Activated CD4-positive, alpha-beta T cell treated with anti-CD3 and anti-CD28 coated beads, Interleukin-2, Interleukin-4, amounts not matched to agents 100 ng/mL and 50 ng/mL, durations not matched to agents 16 hours and 8 hours (primary cell): ENCODE data around the gene CNP.

Experiments used
- DNase-seq: peaks from one replicate; pipeline ENCODE4 v3.0.0-alpha.2; 2020; ENCODE audit warnings: low spot score

Gene CNP

DNA sequence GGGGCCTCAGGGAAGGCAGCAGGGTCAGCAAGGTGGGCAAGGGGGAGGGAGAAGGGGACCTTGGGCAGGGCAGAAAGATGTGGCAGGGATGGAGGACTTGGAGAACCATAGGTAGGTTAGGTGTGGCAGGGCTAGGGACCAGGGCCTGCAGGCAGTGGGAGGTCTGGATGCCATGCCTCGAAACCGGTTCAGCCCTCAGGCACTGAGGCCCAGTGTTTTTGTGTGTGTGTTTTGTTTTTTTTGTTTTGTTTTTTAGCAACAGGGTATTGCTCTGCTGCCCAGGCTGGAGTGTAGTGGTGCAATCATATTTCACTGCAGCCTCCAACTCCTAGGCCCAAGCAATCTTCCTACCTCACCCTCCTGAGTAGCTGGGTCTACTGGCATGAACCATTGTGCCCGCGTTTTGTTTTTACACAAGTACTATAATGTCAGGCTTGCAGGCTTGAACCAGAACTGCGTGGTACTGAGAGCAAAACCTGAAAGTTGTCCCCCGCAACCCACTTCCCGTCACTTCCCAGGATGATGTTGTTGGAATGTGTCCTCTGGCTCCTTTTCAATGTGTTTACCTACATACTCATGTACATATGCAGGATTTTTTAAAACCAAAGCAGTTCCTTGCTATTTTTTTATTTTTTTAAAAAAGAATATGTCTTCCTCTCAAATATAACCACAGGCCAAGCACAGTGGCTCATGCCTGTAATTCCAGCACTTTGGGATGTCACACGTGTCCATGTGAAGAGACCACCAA, 23.8 kb upstream of the CNP start:
- no peak for DNase-seq

DNA sequence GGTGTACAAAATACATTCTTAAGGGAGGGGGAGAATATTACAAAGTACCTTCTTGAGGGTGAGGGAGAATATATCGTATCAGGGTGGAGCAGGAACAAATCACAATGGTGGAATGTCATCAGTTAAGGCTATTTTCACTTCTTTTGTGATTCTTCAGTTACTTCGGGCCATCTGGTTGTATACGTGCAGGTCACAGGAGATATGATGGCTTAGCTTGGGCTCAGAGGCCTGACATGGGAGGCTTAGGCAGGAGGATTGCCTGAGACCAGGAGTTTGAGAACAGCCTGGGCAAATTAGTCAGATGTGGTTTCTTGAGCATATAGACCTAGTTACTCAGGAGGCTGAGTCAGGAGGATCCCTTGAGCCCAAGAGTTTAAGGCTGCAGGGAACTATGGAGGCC, 23.1 kb upstream of the CNP start:
- no peak for DNase-seq

DNA sequence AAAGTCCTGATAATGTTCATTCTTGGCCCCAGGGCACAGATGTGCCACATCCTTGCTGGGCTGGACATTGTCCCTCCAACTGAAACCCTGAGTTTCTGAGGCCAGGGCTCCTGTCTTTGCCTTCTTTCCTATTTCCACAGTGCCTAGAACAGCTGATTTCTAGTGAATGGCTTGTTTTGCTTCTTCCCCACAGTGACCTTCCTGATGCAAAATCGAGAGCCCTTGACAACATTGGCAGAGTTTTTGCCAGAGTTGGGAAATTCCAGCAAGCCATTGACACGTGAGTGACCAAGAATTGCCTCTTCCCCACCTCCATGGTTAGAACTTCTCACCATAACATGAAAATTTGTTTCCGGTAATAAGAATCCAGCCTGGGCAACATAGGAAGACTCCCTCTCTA, 21.7 kb upstream of the CNP start:
- DNase-seq: no peak

DNA sequence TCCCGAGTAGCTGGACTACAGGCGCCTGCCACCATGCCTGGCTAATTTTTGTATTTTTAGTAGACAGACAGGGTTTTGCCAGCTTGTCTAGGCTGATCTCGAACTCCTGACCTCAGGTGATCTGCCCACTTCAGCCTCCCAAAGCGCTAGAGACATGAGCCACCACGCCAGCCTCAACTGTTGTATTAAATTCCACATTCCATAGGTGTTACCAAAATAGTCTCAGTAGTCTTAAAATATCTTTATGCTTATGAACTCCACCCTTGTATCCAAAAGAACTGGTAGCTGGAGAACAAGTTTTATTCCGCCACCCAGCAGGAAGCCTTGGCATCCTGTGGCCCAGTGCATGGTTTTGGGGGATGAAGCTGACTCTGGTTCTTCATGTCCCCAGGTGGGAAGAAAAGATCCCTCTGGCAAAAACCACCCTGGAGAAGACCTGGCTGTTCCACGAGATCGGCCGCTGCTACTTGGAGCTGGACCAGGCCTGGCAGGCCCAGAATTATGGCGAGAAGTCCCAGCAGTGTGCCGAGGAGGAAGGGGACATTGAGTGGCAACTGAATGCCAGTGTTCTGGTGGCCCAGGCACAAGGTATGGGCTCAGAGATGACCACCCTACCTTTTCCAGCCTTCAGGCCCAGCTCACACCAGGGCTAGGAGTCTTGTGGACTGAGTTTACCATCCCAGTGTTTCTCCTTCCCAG, 17.7 kb upstream of the CNP start:
- DNase-seq: no peak

DNA sequence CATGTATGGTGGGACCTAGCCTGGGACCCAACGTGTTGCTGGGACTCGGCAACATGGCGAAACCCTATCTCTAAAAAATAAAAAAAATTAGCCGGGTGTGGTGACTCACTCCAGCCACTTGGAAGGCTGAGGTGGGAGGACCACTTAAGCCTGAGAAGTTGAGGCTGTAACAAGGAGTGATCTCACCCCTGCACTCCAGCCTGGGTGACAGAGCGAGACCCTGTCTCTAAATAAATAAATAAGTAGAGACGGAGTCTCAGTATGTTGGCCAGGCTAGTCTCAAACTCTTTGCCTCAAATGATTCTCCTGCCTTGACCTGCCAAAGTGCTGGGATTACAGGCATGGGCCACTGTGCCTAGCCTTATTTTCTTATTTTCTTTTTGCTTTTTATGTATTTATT, 10.1 kb upstream of the CNP start:
- DNase-seq: no peak

DNA sequence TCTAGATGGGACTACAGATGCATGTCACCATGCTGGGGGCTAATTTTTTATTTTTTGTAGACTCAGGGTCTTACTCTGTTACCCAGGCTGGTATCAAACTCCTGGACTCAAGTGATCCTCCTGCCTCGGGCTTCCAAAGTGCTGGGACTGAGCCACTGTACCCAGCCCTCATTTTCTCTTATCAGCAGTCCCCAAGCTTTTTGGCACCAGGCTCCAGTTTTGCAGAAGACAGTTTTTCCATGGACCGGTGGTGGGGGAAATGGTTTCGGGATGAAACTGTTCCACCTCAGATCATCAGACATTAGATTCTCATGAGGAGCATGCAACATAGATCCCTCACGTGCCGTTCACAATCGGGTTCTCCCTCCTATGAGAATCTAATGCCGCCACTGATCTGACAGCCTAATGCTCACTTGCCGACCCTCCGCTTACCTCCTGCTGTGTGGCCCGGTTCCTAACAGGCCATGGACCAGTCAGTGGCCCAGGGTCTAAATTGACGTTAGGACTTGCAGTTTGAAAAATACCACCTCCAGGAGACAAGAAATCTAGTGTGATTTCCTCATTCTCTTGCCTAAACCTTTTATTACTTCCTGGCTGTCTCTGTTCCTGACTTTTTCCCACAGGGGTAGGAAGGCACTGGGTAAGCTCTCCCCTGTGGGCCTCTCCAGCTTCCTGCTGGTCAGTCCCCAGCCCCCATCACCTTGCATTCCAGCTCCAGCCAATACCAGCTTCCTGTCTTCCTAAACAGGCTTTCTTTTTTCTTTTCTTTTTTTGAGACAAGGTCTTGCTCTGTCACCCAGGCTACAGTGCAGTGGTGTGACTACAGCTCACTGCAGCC, 9.3 kb upstream of the CNP start:
- DNase-seq: no peak

DNA sequence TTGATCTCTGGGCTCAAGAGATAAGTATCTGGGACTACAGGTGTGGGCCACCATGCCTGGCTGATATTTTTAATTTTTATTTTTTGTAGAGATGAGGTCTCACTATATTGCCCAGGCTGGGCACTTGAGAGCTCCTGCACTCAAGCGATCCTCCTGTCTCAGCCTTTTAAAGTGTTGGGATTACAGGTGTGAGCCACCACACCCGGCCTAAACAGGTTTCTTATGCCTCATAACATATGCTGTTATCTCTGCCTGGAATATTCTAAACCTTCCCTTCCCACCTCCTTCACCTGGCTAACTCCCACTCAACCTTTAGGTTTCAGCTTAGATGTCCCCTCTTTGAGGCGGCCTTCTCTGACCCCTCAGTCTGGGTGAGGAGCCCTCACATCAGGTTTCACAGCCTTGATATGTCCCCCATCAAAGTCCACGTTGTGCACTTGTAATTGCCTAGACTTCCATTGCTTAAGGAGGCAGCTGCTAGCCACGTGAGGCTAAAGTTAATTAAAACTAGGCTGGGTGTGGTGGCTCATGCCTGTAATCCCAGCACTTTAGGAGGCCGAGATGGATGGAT, 8.6 kb upstream of the CNP start:
- DNase-seq: no peak

DNA sequence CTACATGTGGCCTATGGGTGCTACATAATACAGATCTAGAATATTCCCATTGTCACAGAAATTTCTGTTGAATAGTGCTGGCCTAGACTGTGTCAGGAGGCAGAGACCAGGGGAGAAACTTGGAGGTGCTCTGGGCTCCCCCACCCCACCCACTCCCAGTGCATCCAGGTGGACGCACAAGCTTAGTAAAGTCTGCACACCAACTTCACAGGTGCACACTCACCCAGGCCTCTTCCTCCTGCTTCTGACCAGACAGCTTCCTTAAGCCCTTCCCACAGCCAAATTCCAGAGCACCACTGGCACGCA, 7.6 kb upstream of the CNP start:
- no peak for DNase-seq

DNA sequence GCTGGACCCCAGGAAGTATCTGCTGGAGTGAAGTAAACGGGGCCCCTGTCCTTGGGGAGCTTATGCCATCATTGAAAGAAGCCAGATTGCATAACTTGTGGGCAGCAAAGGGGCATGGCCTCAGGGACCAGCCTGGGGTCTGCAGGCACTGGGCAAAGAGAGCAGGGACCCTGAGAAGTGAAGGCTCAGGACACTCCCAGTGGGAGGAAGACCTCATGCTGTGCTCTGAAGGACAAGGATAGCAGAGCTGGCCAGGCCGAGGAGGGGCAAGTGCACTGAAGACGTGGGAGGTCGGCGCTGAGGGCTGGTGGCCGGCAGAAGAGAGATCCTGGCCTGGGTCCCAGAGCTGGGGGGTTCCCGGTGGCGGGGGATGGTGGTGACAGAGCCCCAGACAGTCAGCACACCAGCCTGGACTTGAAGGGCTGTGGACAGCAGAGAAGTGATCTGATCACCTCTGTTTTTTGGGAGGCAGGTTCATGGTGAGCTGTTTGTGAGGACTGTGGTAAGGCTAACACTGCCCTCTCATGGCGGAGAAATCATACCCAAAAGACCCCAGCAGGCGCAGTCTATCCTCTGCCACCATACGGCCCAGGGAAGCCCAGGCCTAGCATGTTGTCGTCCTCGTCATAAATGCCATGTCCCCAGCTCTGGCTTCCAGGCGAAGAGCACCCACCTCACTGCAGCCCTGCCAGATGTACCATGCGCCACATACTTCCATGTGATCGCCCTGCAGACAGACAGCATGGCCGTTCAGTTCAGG, 7.1 kb upstream of the CNP start:
- DNase-seq: no peak

DNA sequence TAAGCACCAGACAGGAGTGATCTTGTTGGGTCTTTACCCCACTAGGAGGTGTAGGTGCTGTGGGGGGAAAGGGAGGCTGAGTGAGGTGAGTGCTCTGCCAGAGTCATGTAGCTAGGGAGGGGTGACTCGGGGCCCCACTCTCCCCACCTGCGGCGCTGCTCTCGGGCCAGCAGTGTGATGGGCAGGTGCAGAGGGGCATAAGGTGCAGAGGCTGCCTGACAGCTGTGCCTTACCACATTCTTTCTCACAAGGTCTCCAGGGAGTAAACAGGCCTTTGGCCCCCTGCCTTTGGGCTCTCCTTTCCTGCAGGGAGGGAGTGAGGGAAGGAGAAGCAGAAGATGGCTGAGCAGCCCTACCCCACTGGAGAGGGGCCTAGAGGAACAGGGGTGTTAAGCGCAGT, 4.5 kb upstream of the CNP start:
- no peak for DNase-seq

DNA sequence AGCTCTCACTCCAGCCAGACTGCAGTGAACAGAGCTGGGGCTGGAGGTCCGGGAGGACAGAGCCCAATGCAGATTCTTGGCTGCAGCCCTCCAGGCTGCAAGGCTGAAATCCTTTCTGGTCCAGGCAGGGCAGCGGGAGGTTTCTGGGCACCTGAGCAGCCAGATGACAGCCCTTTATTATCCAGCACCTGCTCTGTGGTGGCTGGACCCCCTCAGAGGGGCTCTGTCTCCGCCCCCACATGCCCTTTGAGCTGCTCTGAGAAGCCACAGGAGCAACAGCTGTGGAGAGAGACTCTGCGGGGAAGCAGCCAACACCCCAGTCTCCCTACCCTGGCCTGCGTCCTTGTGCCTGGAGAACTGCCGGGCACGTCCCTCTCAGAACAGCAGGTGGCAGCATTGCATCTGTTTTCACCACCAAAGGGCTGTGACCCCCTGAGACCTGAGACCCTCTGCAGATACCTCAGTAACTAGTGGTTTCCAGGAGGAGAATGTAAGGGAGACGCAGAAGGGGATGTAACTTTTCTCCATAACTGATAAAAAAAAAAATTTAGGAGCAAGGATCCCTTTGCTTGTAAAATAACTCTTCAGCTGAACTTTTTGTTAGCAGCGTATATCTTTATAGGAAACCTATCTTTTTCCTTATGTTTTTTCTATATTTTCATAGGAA, 3.7 kb upstream of the CNP start:
- DNase-seq: peak; percentile 76

DNA sequence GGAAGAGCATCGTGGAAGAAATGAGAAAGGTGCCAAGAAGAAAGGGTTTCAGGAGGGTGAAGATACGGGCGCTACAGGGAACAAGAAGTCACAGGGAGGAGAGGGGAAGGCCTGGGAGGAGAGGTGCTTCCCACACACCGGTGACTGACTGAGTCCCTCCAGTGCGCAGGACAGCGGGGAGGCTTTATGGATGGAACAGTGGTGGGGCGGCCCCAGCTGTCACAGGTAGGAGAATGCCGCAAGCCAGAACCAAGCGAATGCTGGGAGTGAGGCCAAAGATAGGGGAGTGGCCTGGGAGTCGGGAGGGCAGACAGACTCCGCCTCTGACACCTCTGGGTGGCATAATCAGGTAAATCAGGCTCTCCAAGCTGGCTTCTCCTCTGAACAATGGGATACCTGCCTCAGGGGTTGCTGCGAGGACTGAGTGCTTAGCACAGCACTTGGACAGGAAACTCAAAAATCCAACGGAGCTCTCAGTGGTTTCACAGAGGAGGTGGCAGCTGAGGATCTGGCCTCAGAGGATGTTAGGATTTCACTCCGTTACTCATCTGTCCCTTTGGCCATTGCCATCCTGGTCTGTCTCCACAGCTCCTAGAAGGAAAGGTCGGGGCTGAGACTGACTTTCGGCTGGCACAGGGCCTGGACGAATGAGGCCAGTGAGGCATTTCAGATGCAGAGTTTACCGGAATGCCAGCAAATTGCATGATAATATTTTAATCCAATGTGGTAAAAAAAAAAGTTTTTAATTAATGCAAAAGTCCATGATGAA, 717 bp upstream of the CNP start:
- DNase-seq: peak; percentile 66

DNA sequence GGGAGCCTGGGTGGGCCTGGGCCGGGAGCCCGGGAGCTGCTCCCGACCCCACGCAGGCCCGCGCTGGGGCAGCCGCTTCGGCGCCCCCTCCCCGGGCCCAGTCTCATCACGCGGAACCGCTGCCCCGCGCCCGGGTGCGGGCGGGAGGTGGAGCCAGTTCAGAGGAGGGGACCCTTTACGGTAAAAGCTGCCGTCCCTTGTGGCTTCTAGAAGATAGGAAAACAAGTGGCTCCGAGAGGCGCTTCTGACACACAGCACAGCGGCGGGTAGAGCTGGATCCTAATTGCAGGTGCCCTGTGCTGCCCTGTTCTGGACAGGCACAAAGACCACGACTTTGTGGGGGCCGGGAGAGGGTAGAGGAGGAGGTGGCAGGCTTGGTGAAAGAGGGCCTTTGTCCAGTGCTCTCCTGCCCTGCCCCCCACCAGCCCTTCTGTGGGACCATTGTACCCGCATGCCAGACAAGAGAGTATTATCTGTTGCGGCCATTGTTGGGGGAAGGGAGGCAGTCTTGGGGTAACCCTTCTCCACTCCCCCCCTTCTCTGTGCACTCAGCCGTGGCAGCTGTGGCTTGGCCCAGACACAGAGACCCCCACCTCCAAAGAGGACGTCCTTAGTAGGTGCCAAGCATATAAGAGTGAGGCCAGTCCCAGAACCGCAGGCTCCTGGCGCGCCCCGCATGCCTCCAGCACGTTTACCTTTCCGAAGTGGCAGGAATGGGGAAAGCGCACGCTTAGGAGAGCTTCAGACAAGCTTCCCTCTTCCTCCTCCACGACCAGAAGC, 736 bp downstream of the CNP start:
- peak; percentile 28 for DNase-seq

DNA sequence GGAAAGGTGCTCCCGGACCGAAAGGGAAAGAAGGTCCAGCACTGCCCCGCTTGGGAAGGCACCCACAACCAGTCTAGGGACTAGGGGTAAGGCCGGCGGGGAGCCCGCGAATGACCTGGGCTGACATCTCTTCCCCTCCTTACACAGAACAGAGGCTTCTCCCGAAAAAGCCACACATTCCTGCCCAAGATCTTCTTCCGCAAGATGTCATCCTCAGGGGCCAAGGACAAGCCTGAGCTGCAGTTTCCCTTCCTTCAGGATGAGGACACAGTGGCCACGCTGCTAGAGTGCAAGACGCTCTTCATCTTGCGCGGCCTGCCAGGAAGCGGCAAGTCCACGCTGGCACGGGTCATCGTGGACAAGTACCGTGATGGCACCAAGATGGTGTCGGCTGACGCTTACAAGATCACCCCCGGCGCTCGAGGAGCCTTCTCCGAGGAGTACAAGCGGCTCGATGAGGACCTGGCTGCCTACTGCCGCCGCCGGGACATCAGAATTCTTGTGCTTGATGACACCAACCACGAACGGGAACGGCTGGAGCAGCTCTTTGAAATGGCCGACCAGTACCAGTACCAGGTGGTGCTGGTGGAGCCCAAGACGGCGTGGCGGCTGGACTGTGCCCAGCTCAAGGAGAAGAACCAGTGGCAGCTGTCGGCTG, 1.5 kb downstream of the CNP start:
- DNase-seq: no peak

DNA sequence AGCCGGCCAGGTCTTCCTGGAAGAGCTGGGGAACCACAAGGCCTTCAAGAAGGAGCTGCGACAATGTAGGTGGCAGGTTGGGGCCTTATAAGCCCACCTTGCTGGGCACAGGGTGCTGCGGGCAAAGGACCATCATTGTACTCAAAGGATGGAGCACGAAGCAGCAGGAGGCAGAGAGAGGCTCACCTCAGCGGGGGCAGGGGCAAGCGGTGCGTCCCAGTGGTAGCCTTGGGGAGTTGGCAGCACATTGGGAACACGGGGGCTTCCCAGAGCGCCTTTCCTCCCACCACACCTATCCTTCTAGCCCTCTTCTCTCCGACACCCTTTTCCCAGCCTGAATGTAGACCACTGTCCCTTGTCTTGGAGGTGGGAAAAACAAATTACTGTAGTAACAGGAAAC, 2.1 kb downstream of the CNP start:
- no peak for DNase-seq

DNA sequence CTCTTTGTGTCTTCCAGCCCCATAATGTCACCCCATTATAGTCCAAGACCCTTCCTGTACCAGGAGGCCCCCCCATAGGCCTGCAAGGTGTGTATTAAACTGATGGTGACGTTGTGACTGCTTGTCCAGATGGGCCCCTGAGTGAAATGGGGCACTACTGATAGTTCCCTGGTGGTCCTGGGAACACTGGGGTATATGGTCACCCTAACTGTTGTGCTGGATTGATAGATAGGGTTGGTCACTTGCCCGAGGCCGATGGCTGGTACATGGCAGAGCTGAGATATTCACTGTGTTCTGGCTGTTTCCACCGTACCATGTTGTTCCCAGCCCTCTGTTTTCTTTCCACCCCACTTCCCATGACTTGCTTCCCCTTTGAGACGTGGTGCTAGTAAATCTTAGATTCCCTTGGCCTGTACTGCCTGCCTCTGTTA, 4.3 kb downstream of the CNP start:
- DNase-seq: no peak

DNA sequence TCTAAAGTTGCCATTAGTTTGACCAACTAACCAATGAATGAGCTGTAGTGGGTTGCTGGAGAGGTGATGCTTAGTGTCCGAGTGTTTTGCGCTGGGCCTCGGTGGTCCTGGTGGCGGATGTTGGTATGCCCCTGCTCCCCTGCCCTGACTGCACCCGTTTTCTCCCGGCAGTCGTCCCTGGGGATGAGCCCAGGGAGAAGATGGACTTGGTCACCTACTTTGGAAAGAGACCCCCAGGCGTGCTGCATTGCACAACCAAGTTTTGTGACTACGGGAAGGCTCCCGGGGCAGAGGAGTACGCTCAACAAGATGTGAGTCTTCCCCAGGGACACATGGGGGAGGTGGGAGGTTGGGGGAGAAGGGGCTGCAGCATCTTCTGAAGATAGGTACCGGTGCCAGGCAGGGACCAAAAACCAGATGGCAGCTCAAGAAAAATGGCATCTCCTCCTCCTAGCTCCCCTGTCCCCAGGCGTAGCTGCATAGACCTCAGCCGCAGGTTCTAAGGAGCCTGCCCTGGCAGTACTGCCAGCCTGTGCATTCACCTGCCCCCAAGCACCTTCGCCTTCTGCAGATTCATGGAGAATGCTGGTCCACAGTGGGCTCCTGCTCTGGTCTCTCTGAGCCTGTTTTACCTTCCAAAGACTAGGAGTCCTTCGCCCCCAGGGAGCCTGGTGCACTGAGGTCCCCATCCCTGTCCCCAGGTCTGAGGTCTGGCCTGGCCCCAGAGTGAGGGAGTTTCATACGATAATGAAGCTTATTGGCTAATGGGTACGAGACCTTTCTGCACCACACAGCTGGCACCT, 5.3 kb downstream of the CNP start:
- no peak for DNase-seq

DNA sequence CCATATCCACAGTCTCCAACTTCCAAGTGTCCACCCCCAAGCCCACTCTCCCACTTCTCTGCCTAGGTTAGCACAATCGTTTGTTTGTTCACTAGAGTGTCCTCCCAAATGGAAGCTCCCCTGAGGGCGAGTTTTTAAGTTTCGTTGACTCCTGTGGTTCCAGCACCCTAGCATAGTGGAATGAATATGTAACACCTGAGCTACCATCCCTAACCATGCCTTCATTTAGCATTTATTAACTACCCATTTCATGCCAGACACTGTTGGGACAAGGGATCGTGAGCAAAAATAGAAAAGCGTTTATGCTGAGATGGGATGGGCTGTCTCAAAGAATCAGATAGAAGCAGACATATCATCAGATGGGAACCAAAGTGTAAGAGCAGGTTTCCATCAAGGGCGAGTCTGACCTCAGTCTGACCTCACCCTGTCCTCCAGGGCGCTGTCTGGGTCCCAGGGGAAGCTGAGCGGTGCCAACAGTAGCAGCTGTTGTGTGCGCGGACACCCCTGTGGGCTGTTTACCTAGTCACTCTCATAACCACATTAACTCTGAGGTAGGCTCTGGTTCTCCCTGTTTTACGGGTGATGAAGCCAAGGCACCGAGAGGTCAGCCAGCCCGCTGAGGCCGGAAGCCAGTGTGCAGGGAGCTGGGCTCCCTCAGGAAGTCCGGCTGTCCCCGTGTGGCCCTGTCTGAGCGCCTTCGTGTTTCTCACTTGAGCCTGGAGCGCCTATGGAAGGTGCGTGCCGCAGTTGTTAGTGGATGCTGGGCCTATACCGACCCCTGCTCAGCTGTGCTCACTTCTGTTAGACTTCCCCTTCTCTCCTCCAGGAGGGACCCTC, 6.2 kb downstream of the CNP start:
- no peak for DNase-seq
